ENCODE measurements around the gene MGME1. TPM values are rescaled to one million over a fixed set of nuclear protein-coding genes. Genes with fewer than 3 reads are reported as not detected.
A peak's percentile ranks its signal among the peaks of the same experiment; 100 is the strongest.

Gene MGME1
- total and polyA plus RNA-seq, 2 of the 13 experiments (the other 11 are each of a cell fraction or from before 2014, with no cell fraction given), result 36.7 to 66.6 TPM

DNA sequence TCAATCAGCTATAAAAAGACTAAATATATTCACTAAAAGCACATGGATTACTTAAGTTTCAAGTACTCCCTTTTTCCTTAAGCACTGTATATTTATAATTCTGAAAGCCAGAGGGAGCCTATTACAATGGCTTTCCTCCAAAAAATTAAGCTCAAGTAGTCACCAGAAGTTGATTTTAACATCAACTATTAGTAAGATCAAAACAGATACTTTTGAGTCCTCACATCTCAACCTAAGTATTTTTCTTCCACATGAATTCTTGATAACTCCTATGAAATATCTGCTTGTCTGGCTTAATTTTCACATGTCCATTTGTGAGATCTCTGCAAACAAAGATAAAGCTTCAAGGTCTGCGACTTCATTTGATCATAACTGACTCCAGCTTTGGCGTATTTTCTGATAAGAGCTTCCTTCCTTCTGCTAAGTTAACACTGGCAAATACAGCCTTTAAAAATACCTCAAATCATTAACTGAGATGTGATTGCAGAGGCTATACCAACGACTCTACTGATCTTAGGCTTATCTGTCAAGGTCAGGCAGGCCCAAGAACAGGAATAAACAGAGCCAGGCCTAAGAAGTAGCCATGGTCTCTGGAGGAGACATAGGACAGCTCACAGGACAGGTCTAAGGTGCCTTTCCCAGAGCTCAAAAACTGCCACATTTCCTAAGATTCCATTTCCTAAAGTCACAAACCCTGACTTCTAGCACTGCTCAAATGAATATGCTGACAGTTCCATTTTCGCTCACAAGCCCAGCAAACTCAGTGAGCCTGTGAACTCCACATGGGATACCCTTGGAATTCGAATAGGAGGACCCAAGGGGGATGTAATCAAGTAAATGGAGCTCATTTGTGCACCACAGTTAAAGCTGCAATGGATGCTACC, 10.2 kb upstream of the MGME1 start (continued):
- TF ChIP-seq, protein P1, sequence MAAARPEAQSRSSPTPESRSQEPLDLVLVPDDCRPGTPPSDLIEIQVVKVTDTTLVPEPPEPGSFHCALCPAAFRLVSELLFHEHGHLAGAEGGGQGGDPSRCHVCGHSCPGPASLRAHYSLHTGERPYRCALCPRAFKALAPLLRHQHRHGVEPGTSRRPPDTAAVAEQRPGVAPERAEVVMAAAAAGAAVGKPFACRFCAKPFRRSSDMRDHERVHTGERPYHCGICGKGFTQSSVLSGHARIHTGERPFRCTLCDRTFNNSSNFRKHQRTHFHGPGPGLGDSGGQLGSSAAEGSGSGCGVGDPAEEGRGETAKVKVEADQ (CRISPR knock-in tag; IDR thresholded peaks at IDR 0.05; ENCODE audit: borderline replicate concordance), result no peak
- peak; percentile 45; the same call in 1 of the 2 replicates for TF ChIP-seq IRF2 (CRISPR knock-in tag; IDR thresholded peaks at IDR 0.05)
- TF ChIP-seq, protein P2, sequence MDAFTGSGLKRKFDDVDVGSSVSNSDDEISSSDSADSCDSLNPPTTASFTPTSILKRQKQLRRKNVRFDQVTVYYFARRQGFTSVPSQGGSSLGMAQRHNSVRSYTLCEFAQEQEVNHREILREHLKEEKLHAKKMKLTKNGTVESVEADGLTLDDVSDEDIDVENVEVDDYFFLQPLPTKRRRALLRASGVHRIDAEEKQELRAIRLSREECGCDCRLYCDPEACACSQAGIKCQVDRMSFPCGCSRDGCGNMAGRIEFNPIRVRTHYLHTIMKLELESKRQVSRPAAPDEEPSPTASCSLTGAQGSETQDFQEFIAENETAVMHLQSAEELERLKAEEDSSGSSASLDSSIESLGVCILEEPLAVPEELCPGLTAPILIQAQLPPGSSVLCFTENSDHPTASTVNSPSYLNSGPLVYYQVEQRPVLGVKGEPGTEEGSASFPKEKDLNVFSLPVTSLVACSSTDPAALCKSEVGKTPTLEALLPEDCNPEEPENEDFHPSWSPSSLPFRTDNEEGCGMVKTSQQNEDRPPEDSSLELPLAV (CRISPR knock-in tag; conservative IDR thresholded peaks at IDR 0.05; ENCODE audit: low read depth), result no peak
- no peak for TF ChIP-seq ETV6 (CRISPR knock-in tag; conservative IDR thresholded peaks at IDR 0.05)
- TF ChIP-seq, protein P3, sequence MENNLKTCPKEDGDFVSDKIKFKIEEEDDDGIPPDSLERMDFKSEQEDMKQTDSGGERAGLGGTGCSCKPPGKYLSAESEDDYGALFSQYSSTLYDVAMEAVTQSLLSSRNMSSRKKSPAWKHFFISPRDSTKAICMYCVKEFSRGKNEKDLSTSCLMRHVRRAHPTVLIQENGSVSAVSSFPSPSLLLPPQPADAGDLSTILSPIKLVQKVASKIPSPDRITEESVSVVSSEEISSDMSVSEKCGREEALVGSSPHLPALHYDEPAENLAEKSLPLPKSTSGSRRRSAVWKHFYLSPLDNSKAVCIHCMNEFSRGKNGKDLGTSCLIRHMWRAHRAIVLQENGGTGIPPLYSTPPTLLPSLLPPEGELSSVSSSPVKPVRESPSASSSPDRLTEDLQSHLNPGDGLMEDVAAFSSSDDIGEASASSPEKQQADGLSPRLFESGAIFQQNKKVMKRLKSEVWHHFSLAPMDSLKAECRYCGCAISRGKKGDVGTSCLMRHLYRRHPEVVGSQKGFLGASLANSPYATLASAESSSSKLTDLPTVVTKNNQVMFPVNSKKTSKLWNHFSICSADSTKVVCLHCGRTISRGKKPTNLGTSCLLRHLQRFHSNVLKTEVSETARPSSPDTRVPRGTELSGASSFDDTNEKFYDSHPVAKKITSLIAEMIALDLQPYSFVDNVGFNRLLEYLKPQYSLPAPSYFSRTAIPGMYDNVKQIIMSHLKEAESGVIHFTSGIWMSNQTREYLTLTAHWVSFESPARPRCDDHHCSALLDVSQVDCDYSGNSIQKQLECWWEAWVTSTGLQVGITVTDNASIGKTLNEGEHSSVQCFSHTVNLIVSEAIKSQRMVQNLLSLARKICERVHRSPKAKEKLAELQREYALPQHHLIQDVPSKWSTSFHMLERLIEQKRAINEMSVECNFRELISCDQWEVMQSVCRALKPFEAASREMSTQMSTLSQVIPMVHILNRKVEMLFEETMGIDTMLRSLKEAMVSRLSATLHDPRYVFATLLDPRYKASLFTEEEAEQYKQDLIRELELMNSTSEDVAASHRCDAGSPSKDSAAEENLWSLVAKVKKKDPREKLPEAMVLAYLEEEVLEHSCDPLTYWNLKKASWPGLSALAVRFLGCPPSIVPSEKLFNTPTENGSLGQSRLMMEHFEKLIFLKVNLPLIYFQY (CRISPR knock-in tag; IDR thresholded peaks at IDR 0.05; ENCODE audit: borderline replicate concordance), result no peak; the same call in 1 of the 2 replicates
- TF ChIP-seq CENPX (CRISPR knock-in tag; IDR thresholded peaks at IDR 0.05), result no peak
- peak; percentile 26; the same call in 1 of the 2 replicates for TF ChIP-seq HMG20A (CRISPR knock-in tag; IDR thresholded peaks at IDR 0.05; ENCODE audit: borderline replicate concordance)
- TF ChIP-seq ONECUT2 (CRISPR knock-in tag; IDR thresholded peaks at IDR 0.05), result 0 out of 2 replicates have a peak, but pooled peaks have one; percentile 64
- no peak for TF ChIP-seq KDM3A (CRISPR knock-in tag; IDR thresholded peaks at IDR 0.05; ENCODE audit: low read depth)
- TF ChIP-seq, protein P4, sequence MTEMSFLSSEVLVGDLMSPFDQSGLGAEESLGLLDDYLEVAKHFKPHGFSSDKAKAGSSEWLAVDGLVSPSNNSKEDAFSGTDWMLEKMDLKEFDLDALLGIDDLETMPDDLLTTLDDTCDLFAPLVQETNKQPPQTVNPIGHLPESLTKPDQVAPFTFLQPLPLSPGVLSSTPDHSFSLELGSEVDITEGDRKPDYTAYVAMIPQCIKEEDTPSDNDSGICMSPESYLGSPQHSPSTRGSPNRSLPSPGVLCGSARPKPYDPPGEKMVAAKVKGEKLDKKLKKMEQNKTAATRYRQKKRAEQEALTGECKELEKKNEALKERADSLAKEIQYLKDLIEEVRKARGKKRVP (CRISPR knock-in tag; IDR thresholded peaks at IDR 0.05), result 0 out of 4 replicates have a peak, but pooled peaks of 1 of the 2 experiments have one; percentile 1
- no peak for TF ChIP-seq ZNF317 (CRISPR knock-in tag; IDR thresholded peaks at IDR 0.05)
- TF ChIP-seq ZNF792 (CRISPR knock-in tag; IDR thresholded peaks at IDR 0.05), result 0 out of 2 replicates have a peak, but pooled peaks have one; percentile 48
- peak; percentile 76; the same call in 1 of the 2 replicates for TF ChIP-seq ZNF264 (CRISPR knock-in tag; IDR thresholded peaks at IDR 0.05)
- TF ChIP-seq SRSF1 (optimal IDR thresholded peaks at IDR 0.05; ENCODE audit: low read depth, low read length), result no peak
- peak; percentile 49; the same call in 1 of the 2 replicates for TF ChIP-seq PAF1 (CRISPR knock-in tag; IDR thresholded peaks at IDR 0.05)
- TF ChIP-seq BCL6 (CRISPR knock-in tag; IDR thresholded peaks at IDR 0.05), result peak; percentile 74
- no peak for TF ChIP-seq NPAS2 (CRISPR knock-in tag; IDR thresholded peaks at IDR 0.05; ENCODE audit: borderline replicate concordance)
- TF ChIP-seq SAP130 (CRISPR knock-in tag; IDR thresholded peaks at IDR 0.05; ENCODE audit: low read depth), result peak; percentile 75
- no peak for TF ChIP-seq ZNF160 (CRISPR knock-in tag; IDR thresholded peaks at IDR 0.05)
- no peak for TF ChIP-seq HOXA9 (CRISPR knock-in tag; IDR thresholded peaks at IDR 0.05; ENCODE audit: borderline replicate concordance)
- no peak for TF ChIP-seq JDP2 (CRISPR knock-in tag; IDR thresholded peaks at IDR 0.05; ENCODE audit: borderline replicate concordance)
- TF ChIP-seq NR2F6 (IDR thresholded peaks at IDR 0.05), result no peak; the same call in 1 of the 2 replicates
- TF ChIP-seq NR2F6 (CRISPR knock-in tag; IDR thresholded peaks at IDR 0.05), result peak; percentile 48; the same call in 1 of the 2 replicates

Measured in HepG2 (cell line).